ENCODE measurements around the gene CLIP4. TPM values are rescaled to one million over a fixed set of nuclear protein-coding genes. Genes with fewer than 3 reads are reported as not detected.

CLIP4 gene
- total RNA-seq, 1 experiment from 2014 or later = 0.39 TPM

- no peaks in the 10 kb centered on the region for H3K36me3 Mint-ChIP-seq
- H3K27ac Mint-ChIP-seq = no peak overlapping the region
- DNase-seq (ENCODE audit: low spot score) (no peak), ATAC-seq (no peak)
- no peaks in the 10 kb centered on the region for H3K9me3 Mint-ChIP-seq
- H3K4me3 Mint-ChIP-seq = no peak overlapping the region
- H3K4me1 Mint-ChIP-seq = no peaks in the 10 kb centered on the region
- TF ChIP-seq MXD4 (CRISPR knock-in tag; IDR thresholded peaks at IDR 0.05; ENCODE audit: borderline replicate concordance) = no peak
- TF ChIP-seq RELA (CRISPR knock-in tag; IDR thresholded peaks at IDR 0.05; ENCODE audit: borderline replicate concordance) = no peak
- TF ChIP-seq MAX (CRISPR knock-in tag; IDR thresholded peaks at IDR 0.05) = no peak
- TF ChIP-seq SP1 (CRISPR knock-in tag; conservative IDR thresholded peaks at IDR 0.05) = no peak
- TF ChIP-seq TCF7 (CRISPR knock-in tag; IDR thresholded peaks at IDR 0.05; ENCODE audit: low read depth) = no peak
- no peak for TF ChIP-seq NR1H2 (CRISPR knock-in tag; IDR thresholded peaks at IDR 0.05)
- no peak for TF ChIP-seq KAT7 (CRISPR knock-in tag; IDR thresholded peaks at IDR 0.05; ENCODE audit: borderline replicate concordance)
- TF ChIP-seq ATF6 (CRISPR knock-in tag; IDR thresholded peaks at IDR 0.05) = no peak
- no peak for TF ChIP-seq USF2 (CRISPR knock-in tag; IDR thresholded peaks at IDR 0.05)
- TF ChIP-seq SMAD3 (CRISPR knock-in tag; IDR thresholded peaks at IDR 0.05; ENCODE audit: borderline replicate concordance) = no peak
- TF ChIP-seq RORB (CRISPR knock-in tag; IDR thresholded peaks at IDR 0.05) = no peak
- TF ChIP-seq ELF4 (CRISPR knock-in tag; IDR thresholded peaks at IDR 0.05; ENCODE audit: low read depth) = no peak
- TF ChIP-seq CREM (CRISPR knock-in tag; IDR thresholded peaks at IDR 0.05) = no peak
- no peak for TF ChIP-seq ZNF425 (CRISPR knock-in tag; conservative IDR thresholded peaks at IDR 0.05)
- TF ChIP-seq NR2C2 (CRISPR knock-in tag; IDR thresholded peaks at IDR 0.05) = no peak
- no peak for TF ChIP-seq PREB (CRISPR knock-in tag; IDR thresholded peaks at IDR 0.05; ENCODE audit: borderline replicate concordance)
- TF ChIP-seq ZNF423 (CRISPR knock-in tag; IDR thresholded peaks at IDR 0.05) = no peak
- CTCF ChIA-PET = no interaction called here
- POLR2A ChIA-PET = no interaction called here
- no peaks in the 10 kb centered on the region for H3K27me3 Mint-ChIP-seq (ENCODE audit: low read depth)
Measured at GRCh38 chr2:29147963-29148362, 32.7 kb downstream of the CLIP4 start.

GRCh38 chr2:29154610-29155009 is 39.4 kb downstream of the CLIP4 start:
- H3K27ac Mint-ChIP-seq = no peak overlapping the region
- peaks cover 4% of the 10 kb centered on the region; the same call in 1 of the 2 replicates for H3K4me1 Mint-ChIP-seq
- no peaks in the 10 kb centered on the region for H3K36me3 Mint-ChIP-seq
- POLR2A ChIA-PET = no interaction called here
- H3K27me3 Mint-ChIP-seq (ENCODE audit: low read depth) = no peaks in the 10 kb centered on the region
- no peak for DNase-seq (ENCODE audit: low spot score)
- CTCF ChIA-PET = no interaction called here
- H3K4me3 Mint-ChIP-seq = no peak overlapping the region
- no peaks in the 10 kb centered on the region for H3K9me3 Mint-ChIP-seq
- no peak for ATAC-seq
- TF ChIP-seq PREB (CRISPR knock-in tag; IDR thresholded peaks at IDR 0.05; ENCODE audit: borderline replicate concordance) = no peak
- TF ChIP-seq ETV6 (CRISPR knock-in tag; IDR thresholded peaks at IDR 0.05) = no peak
- TF ChIP-seq ARID4B (CRISPR knock-in tag; IDR thresholded peaks at IDR 0.05; ENCODE audit: borderline replicate concordance) = no peak
- no peak for TF ChIP-seq NFE2L1 (CRISPR knock-in tag; IDR thresholded peaks at IDR 0.05)
- no peak for TF ChIP-seq ERG (CRISPR knock-in tag; IDR thresholded peaks at IDR 0.05)
- TF ChIP-seq ZNF232 (CRISPR knock-in tag; IDR thresholded peaks at IDR 0.05) = no peak
